Measurements from ENCODE around the gene PP2D1. TPM values are rescaled to one million over a fixed set of nuclear protein-coding genes. Genes with fewer than 3 reads are reported as not detected.

Gene PP2D1
- total and polyA plus RNA-seq, 9 of the 15 experiments (the other 6 are each of a cell fraction or from before 2014, with no cell fraction given): 0.07 to 0.10 TPM; not detected in 7

DNA sequence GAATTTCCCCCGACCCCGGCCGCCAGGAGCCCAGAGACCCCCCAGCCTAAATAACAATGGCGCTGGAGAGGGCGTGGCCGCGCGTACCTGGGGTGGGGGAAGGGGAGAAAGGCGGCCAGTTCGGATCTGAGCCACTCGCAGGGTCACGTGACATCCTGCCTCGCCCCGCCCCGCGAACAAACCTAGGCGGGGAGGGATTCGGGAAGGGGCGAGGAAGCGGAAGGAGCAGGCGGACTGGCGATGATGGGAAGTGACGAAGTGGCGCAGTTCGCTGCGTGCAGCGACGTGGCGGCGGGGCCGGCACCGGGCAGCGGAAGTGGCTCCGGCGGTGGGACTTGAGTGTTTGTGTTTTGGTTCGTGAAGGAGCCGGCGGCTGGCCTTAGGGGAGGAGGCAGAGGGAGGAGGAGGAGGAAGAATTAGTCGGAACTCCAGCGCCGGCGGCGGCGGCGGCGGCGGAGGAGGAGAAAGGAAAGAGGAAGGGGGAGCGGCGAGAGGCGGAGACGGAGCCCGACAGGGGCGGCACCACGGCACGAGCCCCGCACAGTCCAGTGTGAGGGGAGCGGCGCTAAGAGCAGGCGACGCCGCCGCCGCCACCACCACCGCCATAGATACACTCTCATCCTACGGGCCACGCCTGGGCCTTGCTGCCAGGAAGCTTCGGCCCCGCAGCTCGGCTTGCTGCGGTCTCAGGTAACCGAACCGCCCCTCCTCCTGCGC lies 65.1 kb downstream of the PP2D1 start, which contains the start of gene RAB5A (continued):
- TF ChIP-seq, protein P1, sequence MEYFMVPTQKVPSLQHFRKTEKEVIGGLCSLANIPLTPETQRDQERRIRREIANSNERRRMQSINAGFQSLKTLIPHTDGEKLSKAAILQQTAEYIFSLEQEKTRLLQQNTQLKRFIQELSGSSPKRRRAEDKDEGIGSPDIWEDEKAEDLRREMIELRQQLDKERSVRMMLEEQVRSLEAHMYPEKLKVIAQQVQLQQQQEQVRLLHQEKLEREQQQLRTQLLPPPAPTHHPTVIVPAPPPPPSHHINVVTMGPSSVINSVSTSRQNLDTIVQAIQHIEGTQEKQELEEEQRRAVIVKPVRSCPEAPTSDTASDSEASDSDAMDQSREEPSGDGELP (CRISPR knock-in tag; IDR thresholded peaks at IDR 0.05; ENCODE audit: borderline replicate concordance): peak; percentile 84
- no peak for TF ChIP-seq MCM5 (IDR thresholded peaks at IDR 0.05; ENCODE audit: low read depth)
- TF ChIP-seq, protein P2, sequence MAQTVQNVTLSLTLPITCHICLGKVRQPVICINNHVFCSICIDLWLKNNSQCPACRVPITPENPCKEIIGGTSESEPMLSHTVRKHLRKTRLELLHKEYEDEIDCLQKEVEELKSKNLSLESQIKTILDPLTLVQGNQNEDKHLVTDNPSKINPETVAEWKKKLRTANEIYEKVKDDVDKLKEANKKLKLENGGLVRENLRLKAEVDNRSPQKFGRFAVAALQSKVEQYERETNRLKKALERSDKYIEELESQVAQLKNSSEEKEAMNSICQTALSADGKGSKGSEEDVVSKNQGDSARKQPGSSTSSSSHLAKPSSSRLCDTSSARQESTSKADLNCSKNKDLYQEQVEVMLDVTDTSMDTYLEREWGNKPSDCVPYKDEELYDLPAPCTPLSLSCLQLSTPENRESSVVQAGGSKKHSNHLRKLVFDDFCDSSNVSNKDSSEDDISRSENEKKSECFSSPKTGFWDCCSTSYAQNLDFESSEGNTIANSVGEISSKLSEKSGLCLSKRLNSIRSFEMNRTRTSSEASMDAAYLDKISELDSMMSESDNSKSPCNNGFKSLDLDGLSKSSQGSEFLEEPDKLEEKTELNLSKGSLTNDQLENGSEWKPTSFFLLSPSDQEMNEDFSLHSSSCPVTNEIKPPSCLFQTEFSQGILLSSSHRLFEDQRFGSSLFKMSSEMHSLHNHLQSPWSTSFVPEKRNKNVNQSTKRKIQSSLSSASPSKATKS (CRISPR knock-in tag; IDR thresholded peaks at IDR 0.05): no peak
- TF ChIP-seq SAFB (IDR thresholded peaks at IDR 0.05; ENCODE audit: borderline replicate concordance, low read depth, low read length): no peak; the same call in 1 of the 2 replicates
- peak; percentile 93 for TF ChIP-seq POLR2A (conservative IDR thresholded peaks at IDR 0.05)
- TF ChIP-seq FOXJ3 (CRISPR knock-in tag; IDR thresholded peaks at IDR 0.05): no peak
- no peak for TF ChIP-seq THRAP3 (IDR thresholded peaks at IDR 0.05; ENCODE audit: borderline replicate concordance)
- peak; percentile 72 to 94 (median 93) for TF ChIP-seq YY1 (IDR thresholded peaks at IDR 0.05; ENCODE audit: borderline replicate concordance in 1 of 3, control insufficient read depth in 1 of 3, extremely low read depth in 1 of 3, insufficient read depth in 3 of 3, insufficient read length in 1 of 3, insufficient replicate concordance in 2 of 3, low read depth in 1 of 3, low read length in 2 of 3)
- peak; percentile 79 for TF ChIP-seq GTF2F1 (IDR thresholded peaks at IDR 0.05; ENCODE audit: low read depth, low read length)
- TF ChIP-seq SMARCA5 (IDR thresholded peaks at IDR 0.05): no peak; the same call in 1 of the 2 replicates
- TF ChIP-seq NONO (IDR thresholded peaks at IDR 0.05; ENCODE audit: low read depth in 2 of 2, low read length in 1 of 2): peak in 1 of 2 experiments; percentile 54; a peak in 1 of 4 replicates
- TF ChIP-seq SMAD1 (IDR thresholded peaks at IDR 0.05; ENCODE audit: low read depth, low read length, partially characterized antibody): peak; percentile 44
- TF ChIP-seq POLR3A (IDR thresholded peaks at IDR 0.05; ENCODE audit: borderline replicate concordance, extremely low read depth, insufficient read depth, insufficient read length): no peak
- TF ChIP-seq ARID2 (IDR thresholded peaks at IDR 0.05): no peak
- TF ChIP-seq, protein P3, sequence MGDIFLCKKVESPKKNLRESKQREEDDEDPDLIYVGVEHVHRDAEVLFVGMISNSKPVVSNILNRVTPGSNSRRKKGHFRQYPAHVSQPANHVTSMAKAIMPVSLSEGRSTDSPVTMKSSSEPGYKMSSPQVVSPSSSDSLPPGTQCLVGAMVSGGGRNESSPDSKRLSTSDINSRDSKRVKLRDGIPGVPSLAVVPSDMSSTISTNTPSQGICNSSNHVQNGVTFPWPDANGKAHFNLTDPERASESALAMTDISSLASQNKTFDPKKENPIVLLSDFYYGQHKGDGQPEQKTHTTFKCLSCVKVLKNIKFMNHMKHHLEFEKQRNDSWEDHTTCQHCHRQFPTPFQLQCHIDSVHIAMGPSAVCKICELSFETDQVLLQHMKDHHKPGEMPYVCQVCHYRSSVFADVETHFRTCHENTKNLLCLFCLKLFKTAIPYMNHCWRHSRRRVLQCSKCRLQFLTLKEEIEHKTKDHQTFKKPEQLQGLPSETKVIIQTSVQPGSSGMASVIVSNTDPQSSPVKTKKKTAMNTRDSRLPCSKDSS (IDR thresholded peaks at IDR 0.05; ENCODE audit: low read depth, partially characterized antibody): no peak
- peak; percentile 52; the same call in 1 of the 2 replicates for TF ChIP-seq ZNF589 (CRISPR knock-in tag; IDR thresholded peaks at IDR 0.05; ENCODE audit: low read depth)
- TF ChIP-seq EGR1 (conservative IDR thresholded peaks at IDR 0.05): peak; percentile 76
- TF ChIP-seq KAT2B (IDR thresholded peaks at IDR 0.05; ENCODE audit: low read depth, low read length): peak; percentile 23
- TF ChIP-seq FOXK1 (CRISPR knock-in tag; IDR thresholded peaks at IDR 0.05; ENCODE audit: borderline replicate concordance): no peak
- TF ChIP-seq, protein P4, sequence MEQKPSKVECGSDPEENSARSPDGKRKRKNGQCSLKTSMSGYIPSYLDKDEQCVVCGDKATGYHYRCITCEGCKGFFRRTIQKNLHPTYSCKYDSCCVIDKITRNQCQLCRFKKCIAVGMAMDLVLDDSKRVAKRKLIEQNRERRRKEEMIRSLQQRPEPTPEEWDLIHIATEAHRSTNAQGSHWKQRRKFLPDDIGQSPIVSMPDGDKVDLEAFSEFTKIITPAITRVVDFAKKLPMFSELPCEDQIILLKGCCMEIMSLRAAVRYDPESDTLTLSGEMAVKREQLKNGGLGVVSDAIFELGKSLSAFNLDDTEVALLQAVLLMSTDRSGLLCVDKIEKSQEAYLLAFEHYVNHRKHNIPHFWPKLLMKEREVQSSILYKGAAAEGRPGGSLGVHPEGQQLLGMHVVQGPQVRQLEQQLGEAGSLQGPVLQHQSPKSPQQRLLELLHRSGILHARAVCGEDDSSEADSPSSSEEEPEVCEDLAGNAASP (IDR thresholded peaks at IDR 0.05): no peak

Measured in K562 (cell line).